D721Med (cell line): Measurements from ENCODE around the gene DUSP19.

Source experiments
- DNase-seq: peaks from one replicate; pipeline ENCODE4 v3.0.0; 2011; ENCODE audit warnings: low spot score; ENCODE audit not compliant: insufficient read length
- FAIRE-seq: peaks from 2 replicates; lab custom pipeline; 2011; peaks lifted over from hg19 to GRCh38; lab: Jason Lieb, UNC
- TF ChIP-seq, protein P1 (sequence below): IDR thresholded peaks from 2 replicates; pipeline ENCODE4 v1.5.1; 2012; ENCODE audit warnings: mild to moderate bottlenecking, control low read depth; ENCODE audit not compliant: insufficient read depth; ENCODE audit errors: missing control alignments

Gene DUSP19

GRCh38 chr2:183125659-183126341, 47.3 kb downstream of the DUSP19 start:
- FAIRE-seq, result peak; percentile 29
- no peak for DNase-seq
- TF ChIP-seq, protein P1, sequence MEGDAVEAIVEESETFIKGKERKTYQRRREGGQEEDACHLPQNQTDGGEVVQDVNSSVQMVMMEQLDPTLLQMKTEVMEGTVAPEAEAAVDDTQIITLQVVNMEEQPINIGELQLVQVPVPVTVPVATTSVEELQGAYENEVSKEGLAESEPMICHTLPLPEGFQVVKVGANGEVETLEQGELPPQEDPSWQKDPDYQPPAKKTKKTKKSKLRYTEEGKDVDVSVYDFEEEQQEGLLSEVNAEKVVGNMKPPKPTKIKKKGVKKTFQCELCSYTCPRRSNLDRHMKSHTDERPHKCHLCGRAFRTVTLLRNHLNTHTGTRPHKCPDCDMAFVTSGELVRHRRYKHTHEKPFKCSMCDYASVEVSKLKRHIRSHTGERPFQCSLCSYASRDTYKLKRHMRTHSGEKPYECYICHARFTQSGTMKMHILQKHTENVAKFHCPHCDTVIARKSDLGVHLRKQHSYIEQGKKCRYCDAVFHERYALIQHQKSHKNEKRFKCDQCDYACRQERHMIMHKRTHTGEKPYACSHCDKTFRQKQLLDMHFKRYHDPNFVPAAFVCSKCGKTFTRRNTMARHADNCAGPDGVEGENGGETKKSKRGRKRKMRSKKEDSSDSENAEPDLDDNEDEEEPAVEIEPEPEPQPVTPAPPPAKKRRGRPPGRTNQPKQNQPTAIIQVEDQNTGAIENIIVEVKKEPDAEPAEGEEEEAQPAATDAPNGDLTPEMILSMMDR, result no peak

DNA sequence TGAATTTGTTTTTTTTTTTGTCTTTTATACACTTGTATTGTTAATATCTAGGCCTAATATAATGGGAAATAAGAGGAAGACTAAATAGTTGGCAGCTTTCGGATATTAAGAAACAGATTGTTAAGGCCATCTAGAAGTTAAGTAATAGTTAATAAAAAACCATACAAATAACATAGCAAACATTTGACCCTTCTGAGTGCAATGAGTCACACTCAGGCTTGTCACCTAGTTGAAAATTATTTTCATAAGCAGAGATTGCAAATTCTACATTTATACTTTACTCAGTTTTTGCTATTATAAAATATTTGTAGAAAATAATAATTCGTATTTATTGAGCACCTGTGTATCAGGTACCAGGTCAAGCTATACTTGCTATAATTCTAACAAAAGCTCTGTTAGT, 48.1 kb downstream of the DUSP19 start:
- DNase-seq, result no peak
- FAIRE-seq, result no peak
- TF ChIP-seq, protein P1, result no peak

- TF ChIP-seq, protein P1, result no peak
- no peak for FAIRE-seq
Observed at GRCh38 chr2:183134016-183134415, 55.5 kb downstream of the DUSP19 start.

GRCh38 chr2:183148955-183149354, 70.4 kb downstream of the DUSP19 start:
- TF ChIP-seq, protein P1, result no peak
- DNase-seq, result no peak
- FAIRE-seq, result no peak

More at GRCh38 chr2:183134016-183134415, 55.5 kb downstream of the DUSP19 start:
- DNase-seq, result no peak

- TF ChIP-seq, protein P1, result no peak
- DNase-seq, result no peak
- FAIRE-seq, result no peak
Observed at GRCh38 chr2:183149489-183149888, 70.9 kb downstream of the DUSP19 start.
